ELF-1 (cell line): ENCODE measurements around the gene PDCD6IP.
A peak's percentile ranks its signal among the peaks of the same experiment; 100 is the strongest.
"Not testable (repeated sequence)": the region's sequence is repeated elsewhere in the genome, so short reads cannot be mapped to it uniquely, and the experiment has no call there.

Experiments used
- DNase-seq: peaks from one replicate; pipeline ENCODE4 v3.0.0-alpha.2; 2016; ENCODE audit warnings: low read depth, low spot score

Gene PDCD6IP

GRCh38 chr3:33798418-33799201, at the start of gene PDCD6IP:
Gene PDCD6IP, plus strand, starts transcription at chr3:33798630. Its CDS starts 99 bp downstream, at chr3:33798729.
- peak; percentile 98 for DNase-seq

- DNase-seq, result no peak
Observed at GRCh38 chr3:33749546-33750210, 48.8 kb upstream of the PDCD6IP start.

GRCh38 chr3:33750211-33750548, 48.2 kb upstream of the PDCD6IP start:
- no peak for DNase-seq

- DNase-seq, result no peak
Observed at GRCh38 chr3:33751336-33751735, 47.1 kb upstream of the PDCD6IP start.

GRCh38 chr3:33754391-33754790, 44.0 kb upstream of the PDCD6IP start:
- DNase-seq, result not testable (repeated sequence)

- DNase-seq, result no peak
Observed at GRCh38 chr3:33758281-33758680, 40.1 kb upstream of the PDCD6IP start.

- no peak for DNase-seq
Observed at GRCh38 chr3:33758864-33759263, 39.6 kb upstream of the PDCD6IP start.

- DNase-seq, result no peak
Observed at GRCh38 chr3:33768578-33769330, 29.7 kb upstream of the PDCD6IP start.

- DNase-seq, result no peak
Observed at GRCh38 chr3:33773637-33774036, 24.8 kb upstream of the PDCD6IP start.

GRCh38 chr3:33775363-33775762, 23.1 kb upstream of the PDCD6IP start:
- no peak for DNase-seq

- no peak for DNase-seq
Observed at GRCh38 chr3:33777996-33778395, 20.4 kb upstream of the PDCD6IP start.

GRCh38 chr3:33779751-33780150, 18.7 kb upstream of the PDCD6IP start:
- no peak for DNase-seq

- not testable (repeated sequence) for DNase-seq
Observed at GRCh38 chr3:33781413-33781812, 17.0 kb upstream of the PDCD6IP start.

GRCh38 chr3:33786565-33787327, 11.7 kb upstream of the PDCD6IP start:
- DNase-seq, result no peak

- DNase-seq, result peak; percentile 87
Observed at GRCh38 chr3:33787328-33788009, 11.0 kb upstream of the PDCD6IP start.

- no peak for DNase-seq
Observed at GRCh38 chr3:33789183-33789954, 9.1 kb upstream of the PDCD6IP start.

GRCh38 chr3:33790091-33790490, 8.3 kb upstream of the PDCD6IP start:
- no peak for DNase-seq

GRCh38 chr3:33791477-33792166, 6.8 kb upstream of the PDCD6IP start:
- no peak for DNase-seq

GRCh38 chr3:33792167-33792892, 6.1 kb upstream of the PDCD6IP start:
- DNase-seq, result no peak
